HepG2 (cell line): ENCODE data around the gene ANAPC5. TPM values are rescaled to one million over a fixed set of nuclear protein-coding genes. Genes with fewer than 3 reads are reported as not detected.

Experiments used
- CHD4 ChIP-seq: fragments of 200-600 bp; sonication (generic); IDR thresholded peaks from 2 replicates; pipeline ENCODE4 v1.7.0; 2017; ENCODE audit warnings: mild to moderate bottlenecking, low read length, borderline replicate concordance
- GPN1 ChIP-seq: sonication (generic); formaldehyde crosslinking; IDR thresholded peaks from 2 replicates; pipeline ENCODE4 v1.5.1; 2020; ENCODE audit warnings: missing genetic modification reagents, borderline replicate concordance
- HHEX ChIP-seq: IDR thresholded peaks from 2 replicates; pipeline ENCODE4 v1.6.1; 2016; ENCODE audit warnings: control low read depth
- HMG20B ChIP-seq: conservative IDR thresholded peaks from 2 replicates; pipeline ENCODE4 v1.6.1; 2016; ENCODE audit warnings: missing genetic modification reagents, missing compliant biosample characterization
- MIER2 ChIP-seq: IDR thresholded peaks from 2 replicates; pipeline ENCODE4 v1.6.1; 2016; ENCODE audit warnings: missing biosample characterization, missing genetic modification reagents
- RCOR2 ChIP-seq: IDR thresholded peaks from 2 replicates; pipeline ENCODE4 v1.6.1; 2016; ENCODE audit warnings: missing biosample characterization, missing genetic modification reagents
- RELA ChIP-seq: sonication (generic); formaldehyde crosslinking; IDR thresholded peaks from 2 replicates; pipeline ENCODE4 v1.4.0; 2020; ENCODE audit warnings: missing genetic modification reagents
- REPIN1 ChIP-seq: sonication (generic); formaldehyde crosslinking; IDR thresholded peaks from 2 replicates; pipeline ENCODE4 v1.8.0; 2022; ENCODE audit warnings: missing genetic modification reagents, low read depth, mild to moderate bottlenecking, borderline replicate concordance
- SP2 ChIP-seq: sonication (generic); formaldehyde crosslinking; IDR thresholded peaks from 2 replicates; pipeline ENCODE4 v1.5.1; 2020; ENCODE audit warnings: mild to moderate bottlenecking, missing genetic modification reagents
- TBX3 ChIP-seq: fragments of 450-650 bp; IDR thresholded peaks from 2 replicates; pipeline ENCODE4 v1.6.1; 2017; ENCODE audit warnings: antibody characterized with exemption, mild to moderate bottlenecking, inconsistent platforms, borderline replicate concordance
- ZNF383 ChIP-seq: sonication (generic); formaldehyde crosslinking; IDR thresholded peaks from 2 replicates; pipeline ENCODE4 v1.4.0; 2020; ENCODE audit warnings: missing genetic modification reagents, mild to moderate bottlenecking, borderline replicate concordance
- ZNF460 ChIP-seq: sonication (generic); formaldehyde crosslinking; IDR thresholded peaks from 2 replicates; pipeline ENCODE4 v1.5.1; 2020; ENCODE audit warnings: missing genetic modification reagents, mild to moderate bottlenecking, borderline replicate concordance
- ZZZ3 ChIP-seq: sonication (generic); formaldehyde crosslinking; IDR thresholded peaks from 2 replicates; pipeline ENCODE4 v1.4.0; 2020; ENCODE audit warnings: missing genetic modification reagents, mild to moderate bottlenecking, borderline replicate concordance
- polyA plus RNA-seq, 8 experiments: library from polyadenylated mRNA; depleted of rRNA in 3 of 8; stranded (reverse) in 7 of 8; unstranded in 1 of 8; fragments of >200 nt; fragmentation: Illumina TruSeq in 4 of 8; extraction: Trizol in 4 of 8; gene quantifications; 2 replicates each; pipeline versions ENCODE4 v1.2.1 to v1.2.3, GENCODE V29; 2011 to 2016; ENCODE audit warnings: low read depth in 4 of 8, missing spikeins in 1 of 8, mixed read lengths in 1 of 8; ENCODE audit not compliant: insufficient read depth in 1 of 8
- total RNA-seq, 5 experiments: library from RNA; depleted of rRNA; stranded (reverse); fragments of >200 nt; fragmentation: Illumina TruSeq; extraction: Trizol; gene quantifications; 2 replicates each; pipeline ENCODE4 v1.2.3, GENCODE V29; 2016; ENCODE audit warnings: low read depth in 1 of 5
- TF ChIP-seq, protein P1 (sequence below): sonication (generic); formaldehyde crosslinking; IDR thresholded peaks from 2 replicates; pipeline ENCODE4 v1.9.0; 2021; ENCODE audit warnings: mild to moderate bottlenecking, missing genetic modification reagents
- TF ChIP-seq, protein P2 (sequence below): sonication (generic); formaldehyde crosslinking; IDR thresholded peaks from 2 replicates; pipeline ENCODE4 v1.4.0; 2020; ENCODE audit warnings: missing genetic modification reagents

Gene ANAPC5
- total and polyA plus RNA-seq, 2 of the 13 experiments (the other 11 are each of a cell fraction or from before 2014, with no cell fraction given): 146 to 161 TPM

DNA sequence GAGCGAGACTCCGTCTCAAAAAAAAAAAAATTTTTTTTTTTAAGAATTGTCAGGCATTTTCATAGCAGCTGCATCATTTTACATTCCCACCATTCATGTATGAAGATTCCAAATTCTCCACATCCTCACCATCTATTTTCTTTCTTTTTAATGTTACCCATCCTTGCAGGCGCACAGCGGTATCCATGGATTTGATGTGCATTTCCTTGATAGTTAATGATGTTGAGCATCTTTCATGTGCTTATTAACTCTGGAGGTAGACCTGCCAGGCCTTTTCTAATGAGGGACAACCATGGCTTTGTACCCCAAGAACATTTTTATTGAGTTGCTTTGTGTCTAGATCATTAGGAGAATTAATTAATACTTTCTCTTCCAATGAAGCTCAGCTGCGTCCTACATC is 46.1 kb upstream of the ANAPC5 start (continued):
- TF ChIP-seq REPIN1 (no peak), SP2 (CRISPR knock-in tag) (no peak), CHD4 (no peak), ZNF460 (CRISPR knock-in tag) (no peak), HMG20B (CRISPR knock-in tag) (no peak), TBX3 (no peak), ZNF383 (CRISPR knock-in tag) (no peak), RCOR2 (CRISPR knock-in tag) (no peak), RELA (CRISPR knock-in tag) (no peak), ZZZ3 (CRISPR knock-in tag) (no peak), GPN1 (no peak), HHEX (CRISPR knock-in tag) (no peak), MIER2 (CRISPR knock-in tag) (no peak)
- TF ChIP-seq, protein P1, sequence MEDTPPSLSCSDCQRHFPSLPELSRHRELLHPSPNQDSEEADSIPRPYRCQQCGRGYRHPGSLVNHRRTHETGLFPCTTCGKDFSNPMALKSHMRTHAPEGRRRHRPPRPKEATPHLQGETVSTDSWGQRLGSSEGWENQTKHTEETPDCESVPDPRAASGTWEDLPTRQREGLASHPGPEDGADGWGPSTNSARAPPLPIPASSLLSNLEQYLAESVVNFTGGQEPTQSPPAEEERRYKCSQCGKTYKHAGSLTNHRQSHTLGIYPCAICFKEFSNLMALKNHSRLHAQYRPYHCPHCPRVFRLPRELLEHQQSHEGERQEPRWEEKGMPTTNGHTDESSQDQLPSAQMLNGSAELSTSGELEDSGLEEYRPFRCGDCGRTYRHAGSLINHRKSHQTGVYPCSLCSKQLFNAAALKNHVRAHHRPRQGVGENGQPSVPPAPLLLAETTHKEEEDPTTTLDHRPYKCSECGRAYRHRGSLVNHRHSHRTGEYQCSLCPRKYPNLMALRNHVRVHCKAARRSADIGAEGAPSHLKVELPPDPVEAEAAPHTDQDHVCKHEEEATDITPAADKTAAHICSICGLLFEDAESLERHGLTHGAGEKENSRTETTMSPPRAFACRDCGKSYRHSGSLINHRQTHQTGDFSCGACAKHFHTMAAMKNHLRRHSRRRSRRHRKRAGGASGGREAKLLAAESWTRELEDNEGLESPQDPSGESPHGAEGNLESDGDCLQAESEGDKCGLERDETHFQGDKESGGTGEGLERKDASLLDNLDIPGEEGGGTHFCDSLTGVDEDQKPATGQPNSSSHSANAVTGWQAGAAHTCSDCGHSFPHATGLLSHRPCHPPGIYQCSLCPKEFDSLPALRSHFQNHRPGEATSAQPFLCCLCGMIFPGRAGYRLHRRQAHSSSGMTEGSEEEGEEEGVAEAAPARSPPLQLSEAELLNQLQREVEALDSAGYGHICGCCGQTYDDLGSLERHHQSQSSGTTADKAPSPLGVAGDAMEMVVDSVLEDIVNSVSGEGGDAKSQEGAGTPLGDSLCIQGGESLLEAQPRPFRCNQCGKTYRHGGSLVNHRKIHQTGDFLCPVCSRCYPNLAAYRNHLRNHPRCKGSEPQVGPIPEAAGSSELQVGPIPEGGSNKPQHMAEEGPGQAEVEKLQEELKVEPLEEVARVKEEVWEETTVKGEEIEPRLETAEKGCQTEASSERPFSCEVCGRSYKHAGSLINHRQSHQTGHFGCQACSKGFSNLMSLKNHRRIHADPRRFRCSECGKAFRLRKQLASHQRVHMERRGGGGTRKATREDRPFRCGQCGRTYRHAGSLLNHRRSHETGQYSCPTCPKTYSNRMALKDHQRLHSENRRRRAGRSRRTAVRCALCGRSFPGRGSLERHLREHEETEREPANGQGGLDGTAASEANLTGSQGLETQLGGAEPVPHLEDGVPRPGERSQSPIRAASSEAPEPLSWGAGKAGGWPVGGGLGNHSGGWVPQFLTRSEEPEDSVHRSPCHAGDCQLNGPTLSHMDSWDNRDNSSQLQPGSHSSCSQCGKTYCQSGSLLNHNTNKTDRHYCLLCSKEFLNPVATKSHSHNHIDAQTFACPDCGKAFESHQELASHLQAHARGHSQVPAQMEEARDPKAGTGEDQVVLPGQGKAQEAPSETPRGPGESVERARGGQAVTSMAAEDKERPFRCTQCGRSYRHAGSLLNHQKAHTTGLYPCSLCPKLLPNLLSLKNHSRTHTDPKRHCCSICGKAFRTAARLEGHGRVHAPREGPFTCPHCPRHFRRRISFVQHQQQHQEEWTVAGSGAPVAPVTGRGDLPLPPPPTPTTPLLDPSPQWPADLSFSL (CRISPR knock-in tag): no peak
- TF ChIP-seq, protein P2, sequence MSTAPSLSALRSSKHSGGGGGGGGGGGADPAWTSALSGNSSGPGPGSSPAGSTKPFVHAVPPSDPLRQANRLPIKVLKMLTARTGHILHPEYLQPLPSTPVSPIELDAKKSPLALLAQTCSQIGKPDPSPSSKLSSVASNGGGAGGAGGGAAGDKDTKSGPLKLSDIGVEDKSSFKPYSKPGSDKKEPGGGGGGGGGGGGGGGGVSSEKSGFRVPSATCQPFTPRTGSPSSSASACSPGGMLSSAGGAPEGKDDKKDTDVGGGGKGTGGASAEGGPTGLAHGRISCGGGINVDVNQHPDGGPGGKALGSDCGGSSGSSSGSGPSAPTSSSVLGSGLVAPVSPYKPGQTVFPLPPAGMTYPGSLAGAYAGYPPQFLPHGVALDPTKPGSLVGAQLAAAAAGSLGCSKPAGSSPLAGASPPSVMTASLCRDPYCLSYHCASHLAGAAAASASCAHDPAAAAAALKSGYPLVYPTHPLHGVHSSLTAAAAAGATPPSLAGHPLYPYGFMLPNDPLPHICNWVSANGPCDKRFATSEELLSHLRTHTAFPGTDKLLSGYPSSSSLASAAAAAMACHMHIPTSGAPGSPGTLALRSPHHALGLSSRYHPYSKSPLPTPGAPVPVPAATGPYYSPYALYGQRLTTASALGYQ (CRISPR knock-in tag): no peak
- TF ChIP-seq, all 625 proteins: peak for 0
